T-helper 17 cell (primary cell): ENCODE results near the gene DCAF6. TPM values are rescaled to one million over a fixed set of nuclear protein-coding genes. Genes with fewer than 3 reads are reported as not detected.

Experiments used
- total RNA-seq, 4 donors: library from RNA in 2 of 4; stranded (reverse) in 2 of 4; gene quantifications; one replicate each; pipeline ENCODE4 v1.2.3 and lab custom pipeline; 2022 to 2026

Gene DCAF6
- total RNA-seq, 2 donors from 2014 or later, result 24.1 to 26.9 TPM

Other genes starting within 250 kb of the DCAF6 start
- gene MPZL1, start 214.7 kb upstream of the DCAF6 start, total RNA-seq, result 1 to 10 TPM; 3.0 to 4.2 TPM
- 1 to 10 TPM in 1 of 2 donors, under 1 TPM in 1; 0.99 to 1.4 TPM for gene ADCY10, start 22.5 kb upstream of the DCAF6 start, total RNA-seq
- 10 to 100 TPM; 42.3 to 42.8 TPM for gene MPC2, start 389 bp downstream of the DCAF6 start, total RNA-seq
- gene GPR161, start 200.2 kb downstream of the DCAF6 start, total RNA-seq, result under 1 TPM; 0.02 to 0.13 TPM
- 10 to 100 TPM; 17.5 to 22.6 TPM for gene TIPRL, start 242.3 kb downstream of the DCAF6 start, total RNA-seq